GM19238 (cell line): ENCODE results near the gene NLRP4.

Experiments used
- DNase-seq: peaks from one replicate; pipeline ENCODE4 v3.0.0; 2011; ENCODE audit warnings: low spot score; ENCODE audit not compliant: insufficient read length

The NLRP4 gene, protein sequence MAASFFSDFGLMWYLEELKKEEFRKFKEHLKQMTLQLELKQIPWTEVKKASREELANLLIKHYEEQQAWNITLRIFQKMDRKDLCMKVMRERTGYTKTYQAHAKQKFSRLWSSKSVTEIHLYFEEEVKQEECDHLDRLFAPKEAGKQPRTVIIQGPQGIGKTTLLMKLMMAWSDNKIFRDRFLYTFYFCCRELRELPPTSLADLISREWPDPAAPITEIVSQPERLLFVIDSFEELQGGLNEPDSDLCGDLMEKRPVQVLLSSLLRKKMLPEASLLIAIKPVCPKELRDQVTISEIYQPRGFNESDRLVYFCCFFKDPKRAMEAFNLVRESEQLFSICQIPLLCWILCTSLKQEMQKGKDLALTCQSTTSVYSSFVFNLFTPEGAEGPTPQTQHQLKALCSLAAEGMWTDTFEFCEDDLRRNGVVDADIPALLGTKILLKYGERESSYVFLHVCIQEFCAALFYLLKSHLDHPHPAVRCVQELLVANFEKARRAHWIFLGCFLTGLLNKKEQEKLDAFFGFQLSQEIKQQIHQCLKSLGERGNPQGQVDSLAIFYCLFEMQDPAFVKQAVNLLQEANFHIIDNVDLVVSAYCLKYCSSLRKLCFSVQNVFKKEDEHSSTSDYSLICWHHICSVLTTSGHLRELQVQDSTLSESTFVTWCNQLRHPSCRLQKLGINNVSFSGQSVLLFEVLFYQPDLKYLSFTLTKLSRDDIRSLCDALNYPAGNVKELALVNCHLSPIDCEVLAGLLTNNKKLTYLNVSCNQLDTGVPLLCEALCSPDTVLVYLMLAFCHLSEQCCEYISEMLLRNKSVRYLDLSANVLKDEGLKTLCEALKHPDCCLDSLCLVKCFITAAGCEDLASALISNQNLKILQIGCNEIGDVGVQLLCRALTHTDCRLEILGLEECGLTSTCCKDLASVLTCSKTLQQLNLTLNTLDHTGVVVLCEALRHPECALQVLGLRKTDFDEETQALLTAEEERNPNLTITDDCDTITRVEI

DNA sequence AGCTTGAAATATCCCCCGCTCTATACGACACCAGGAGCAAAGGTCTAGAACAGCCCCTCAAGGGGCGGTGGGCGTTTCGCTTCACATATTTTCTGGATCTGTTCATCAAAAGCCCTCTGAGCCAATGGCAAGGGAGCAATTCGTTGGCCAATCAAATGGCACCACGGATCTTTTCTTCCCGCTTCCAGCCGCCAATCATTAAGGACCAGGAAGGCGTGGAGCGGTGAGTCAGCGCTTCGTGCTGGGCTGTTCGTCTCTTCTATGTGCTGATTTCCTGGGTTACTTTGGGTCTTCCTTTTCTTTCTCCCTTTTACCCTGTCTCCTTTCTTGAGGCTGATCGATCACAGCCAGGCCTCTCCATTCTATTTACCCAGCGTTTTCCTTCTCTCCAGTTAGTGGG lies at the start of gene NLRP4:
NLRP4 (plus strand) TSS at position 201 of the 400 bp plus-strand sequence. CDS start 15,541 bp downstream, outside the sequence.
- DNase-seq: no peak

DNA sequence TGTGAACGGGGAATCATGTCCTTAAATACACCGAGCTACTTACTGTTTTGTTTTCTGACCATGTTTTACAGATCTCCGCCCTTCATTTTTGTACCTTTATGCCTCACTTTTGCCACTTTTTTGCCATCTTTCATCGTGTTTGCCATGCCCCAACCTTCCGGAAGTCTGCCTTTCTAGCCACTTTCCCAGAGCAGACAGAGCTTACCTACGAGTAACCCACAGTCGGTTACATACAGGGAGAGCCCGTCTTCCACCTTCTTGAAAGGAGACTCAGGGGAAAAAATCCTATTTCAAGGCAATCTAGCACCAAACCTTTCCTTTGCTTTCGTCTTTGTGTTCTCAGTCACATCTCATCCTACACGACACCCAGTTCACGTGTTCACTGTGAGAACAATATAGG lies 41.3 kb upstream of the NLRP4 start:
- DNase-seq: no peak

DNA sequence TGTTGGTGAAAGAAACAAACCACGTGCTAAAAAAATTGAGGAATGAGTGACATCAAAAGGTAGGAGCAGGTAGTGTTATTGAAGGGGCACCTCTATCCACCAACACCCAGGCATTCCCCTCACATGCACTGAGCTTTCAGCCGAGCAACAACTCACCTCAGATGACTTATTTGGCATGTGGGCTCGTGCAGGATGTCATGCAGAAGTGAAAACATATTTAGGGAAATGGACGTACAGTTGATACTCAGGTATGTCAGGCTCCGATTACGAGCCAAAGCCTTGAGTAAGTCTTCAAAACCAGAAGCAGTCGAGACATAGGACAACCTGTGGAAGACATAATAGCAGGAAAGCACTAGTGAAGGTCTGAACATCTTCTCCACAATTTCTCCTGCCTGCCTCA lies 34.9 kb upstream of the NLRP4 start:
- no peak for DNase-seq

DNA sequence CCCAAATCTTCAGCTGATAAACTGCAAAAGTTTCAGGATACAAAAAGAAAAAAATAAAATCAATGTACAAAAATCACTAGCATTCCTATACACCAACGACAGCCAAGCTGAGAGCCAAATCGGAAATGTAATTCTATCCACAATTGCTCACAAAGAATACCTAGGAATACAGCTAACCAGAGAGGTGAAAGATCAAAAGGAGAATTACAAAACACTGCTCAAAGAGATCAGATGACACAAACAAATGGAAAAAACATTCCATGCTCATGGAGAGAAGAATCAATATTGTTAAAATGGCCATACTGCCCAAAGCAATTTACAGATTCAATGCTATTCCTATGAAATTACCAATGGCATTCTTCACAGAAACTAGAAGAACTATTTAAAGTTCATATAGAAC lies 34.1 kb upstream of the NLRP4 start:
- DNase-seq: no peak

DNA sequence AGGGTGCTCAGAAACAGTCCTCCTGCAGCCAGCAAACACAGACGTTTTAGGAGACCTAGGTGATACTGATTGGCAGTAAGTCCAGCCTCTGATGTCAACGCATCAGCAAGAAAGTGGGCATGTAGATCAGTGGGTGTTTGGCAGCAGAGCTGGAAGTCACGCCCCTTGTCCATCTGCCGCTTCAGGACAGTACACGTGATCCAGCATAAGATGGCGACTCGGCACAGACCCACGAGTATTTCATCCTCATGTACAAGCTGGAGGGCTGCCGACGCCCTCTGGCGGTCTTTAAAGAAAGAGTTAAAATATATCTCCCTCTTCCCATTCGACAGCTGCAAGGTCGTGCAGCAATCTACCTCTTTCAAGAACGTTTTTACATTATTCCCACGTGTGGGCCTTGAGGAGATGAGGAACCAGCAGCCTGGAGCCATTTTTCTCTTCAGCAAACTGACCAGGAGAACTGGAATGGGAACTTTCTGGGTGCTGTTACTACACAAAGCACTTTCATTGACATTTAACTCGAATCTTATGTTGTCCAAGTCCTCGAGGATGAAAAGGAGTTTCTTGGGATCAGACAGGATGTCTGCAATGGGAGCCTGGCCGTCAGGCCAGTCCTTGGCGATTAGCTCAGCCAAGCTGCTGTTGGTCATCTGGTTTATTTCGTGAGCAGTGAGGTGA lies 26.8 kb upstream of the NLRP4 start:
- peak; percentile 7 for DNase-seq

DNA sequence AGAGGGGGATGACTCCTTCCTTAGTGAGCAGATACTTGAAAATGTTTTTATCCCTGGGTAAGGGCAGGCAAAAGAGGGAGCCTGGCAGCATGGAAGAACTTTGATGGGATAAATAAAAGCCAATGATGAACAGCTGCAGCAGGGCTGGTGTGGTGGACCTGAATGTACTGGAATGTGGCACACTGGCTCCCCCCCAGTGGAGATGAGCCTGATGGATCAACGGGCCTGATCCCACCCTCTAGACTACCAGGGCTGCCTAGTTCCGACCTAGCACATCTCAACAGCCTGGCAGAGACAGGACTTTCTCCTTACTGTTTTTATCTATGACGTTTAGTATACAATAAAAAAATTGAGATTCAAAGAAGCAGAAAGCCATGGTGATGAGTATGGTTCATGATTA lies 25.0 kb upstream of the NLRP4 start:
- no peak for DNase-seq

DNA sequence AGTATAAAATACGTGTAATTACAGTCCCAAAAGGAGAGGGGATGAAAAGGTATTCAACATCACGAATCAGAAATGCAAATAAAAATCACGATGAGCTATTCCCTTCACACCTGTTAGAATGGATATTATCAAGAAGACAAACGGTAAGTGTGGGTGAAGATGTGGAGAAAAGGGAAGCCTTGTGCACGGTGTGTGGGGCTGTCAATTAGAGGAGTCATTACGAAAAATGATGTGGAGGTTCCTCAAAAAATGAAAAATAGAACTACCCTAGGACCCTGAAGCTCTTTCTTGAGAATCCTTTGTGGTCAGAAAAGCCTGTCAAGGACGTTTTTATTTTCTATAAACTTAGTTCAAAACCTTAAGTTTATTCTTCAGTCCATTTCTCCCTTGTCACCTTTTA lies 23.9 kb upstream of the NLRP4 start:
- DNase-seq: no peak

DNA sequence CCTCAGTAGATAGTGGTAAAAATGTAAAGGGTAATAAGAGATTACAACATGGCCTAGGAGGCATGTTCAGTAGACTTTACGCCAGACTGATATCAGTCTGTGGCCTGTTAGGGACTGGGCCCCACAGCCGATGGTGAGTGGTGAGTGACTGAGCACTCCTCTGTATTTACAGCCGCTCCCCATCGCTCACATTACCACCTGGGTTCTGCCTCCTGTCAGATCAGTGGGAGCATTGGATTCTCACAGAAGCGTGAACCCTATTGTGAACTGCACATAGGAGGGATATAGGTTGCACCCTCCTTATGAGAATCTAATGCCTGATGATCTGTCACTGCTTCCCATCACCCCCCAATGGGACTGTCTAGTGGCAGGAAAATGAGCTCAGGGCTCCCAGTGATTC lies 22.4 kb upstream of the NLRP4 start:
- DNase-seq: no peak

DNA sequence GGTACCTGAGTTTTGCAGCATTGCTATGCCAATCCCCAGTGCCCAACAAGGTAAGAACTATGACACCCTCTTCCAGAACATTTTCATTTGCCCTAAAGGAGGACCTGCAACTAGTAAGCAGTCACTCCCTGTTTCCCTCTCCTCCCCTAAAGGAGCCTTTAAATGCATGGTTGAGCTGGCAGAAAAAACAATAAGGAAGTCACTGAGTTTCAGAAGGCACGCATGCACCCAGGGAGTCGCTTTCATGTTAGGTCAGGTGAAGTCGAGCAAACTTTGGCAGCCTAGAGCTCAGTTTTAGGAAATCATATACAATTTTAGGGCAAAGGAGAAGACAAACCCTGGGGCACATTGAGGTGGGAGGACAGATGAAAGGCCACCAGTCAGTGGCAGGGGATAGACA lies 16.3 kb upstream of the NLRP4 start:
- DNase-seq: no peak

DNA sequence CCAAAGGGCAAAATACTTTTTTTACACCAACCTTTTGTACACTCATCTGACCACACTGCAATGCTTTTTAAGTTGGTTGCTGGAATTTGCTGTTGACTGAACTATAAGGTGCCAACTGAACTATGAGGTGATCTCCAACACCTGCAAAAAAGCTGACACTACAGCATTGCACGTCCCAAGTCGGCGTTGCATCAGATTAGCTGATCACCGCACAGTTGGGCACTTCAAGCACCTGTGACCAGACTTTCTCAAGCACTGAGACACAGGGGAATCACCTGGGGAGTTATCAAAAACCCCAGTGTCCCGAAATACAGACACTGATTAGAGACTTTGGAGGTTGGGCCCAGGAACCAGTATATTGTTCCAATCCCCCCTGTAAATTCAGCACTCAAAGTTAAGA lies 5.7 kb upstream of the NLRP4 start:
- DNase-seq: no peak

DNA sequence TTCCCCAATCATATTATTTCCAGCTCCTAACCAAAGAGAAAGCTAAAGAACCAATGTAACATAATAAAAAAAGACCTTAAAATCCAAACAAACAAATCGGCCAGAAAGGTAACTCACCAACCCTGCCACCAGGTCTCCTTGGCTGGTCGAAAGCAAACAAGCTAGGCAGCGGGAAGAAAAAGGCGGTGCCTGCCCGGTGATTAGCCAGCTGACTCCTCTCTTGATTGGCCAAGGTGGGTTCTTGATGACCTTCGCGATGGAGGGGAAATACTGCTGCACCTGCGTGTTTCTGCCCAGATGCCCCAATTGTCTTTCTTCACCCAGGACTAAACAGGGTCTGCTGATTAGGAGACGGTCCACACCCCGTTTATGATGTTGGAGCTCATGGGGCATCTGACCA lies 4.5 kb upstream of the NLRP4 start, which contains the start of gene NLRP11:
NLRP11 (minus strand) TSS at position 154 of the 400 bp plus-strand sequence. CDS start 13,825 bp downstream, outside the sequence.
- DNase-seq: no peak

DNA sequence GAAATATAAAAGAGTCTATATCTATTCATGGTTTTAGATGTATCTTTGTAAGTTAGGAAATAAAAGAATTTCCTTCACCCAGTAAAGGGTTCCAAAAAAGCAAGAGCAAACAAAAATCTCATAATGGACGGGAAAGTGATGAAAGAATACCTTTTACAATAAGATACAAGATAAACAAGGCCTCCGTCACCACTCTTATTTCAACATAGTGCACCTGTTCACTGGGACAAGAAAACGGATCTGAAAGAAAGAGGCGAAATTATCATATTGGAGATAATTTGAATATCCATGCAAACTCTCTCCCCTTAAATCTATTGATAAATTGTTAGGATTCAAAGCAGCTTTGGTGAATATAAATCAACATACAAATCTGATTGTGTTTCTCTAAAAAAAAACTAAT lies 3.7 kb upstream of the NLRP4 start:
- DNase-seq: no peak

DNA sequence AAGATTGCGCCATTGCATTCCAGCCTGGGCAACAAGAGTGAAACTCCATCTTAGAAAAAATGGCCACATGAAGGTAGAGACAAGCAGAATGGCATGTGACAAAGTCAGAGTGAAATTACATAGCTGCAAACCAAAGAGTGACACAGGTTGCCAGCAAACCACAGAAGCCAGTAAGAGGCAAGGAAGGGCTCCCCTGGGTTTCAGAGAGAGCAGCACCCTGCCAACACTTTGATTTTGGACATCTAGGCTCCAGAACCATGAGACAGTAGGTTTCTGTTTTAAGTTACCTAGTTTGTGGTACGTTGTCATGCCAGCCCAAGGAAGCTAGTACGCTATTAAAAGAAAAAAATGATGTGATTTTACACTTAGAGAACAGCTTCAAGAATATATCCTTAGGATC lies 1.9 kb downstream of the NLRP4 start:
- no peak for DNase-seq

DNA sequence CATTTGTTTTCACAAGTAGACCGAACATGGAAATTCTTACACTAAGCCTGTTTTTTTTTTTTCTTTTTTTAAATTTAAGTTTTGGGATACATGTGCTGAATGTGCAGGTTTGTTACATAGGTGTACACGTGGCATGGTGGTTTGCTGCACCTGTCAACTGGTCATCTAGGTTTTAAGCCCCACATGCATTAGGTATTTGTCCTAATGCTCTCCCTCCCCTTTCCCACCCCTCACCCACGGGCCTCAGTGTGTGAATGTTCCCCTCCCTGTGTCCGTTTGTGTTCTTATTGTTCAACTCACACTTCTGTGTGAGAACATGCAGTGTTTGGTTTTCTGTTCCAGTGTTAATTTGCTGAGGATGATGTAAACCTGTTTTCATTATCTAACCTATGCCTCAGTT lies 2.6 kb downstream of the NLRP4 start:
- DNase-seq: no peak

DNA sequence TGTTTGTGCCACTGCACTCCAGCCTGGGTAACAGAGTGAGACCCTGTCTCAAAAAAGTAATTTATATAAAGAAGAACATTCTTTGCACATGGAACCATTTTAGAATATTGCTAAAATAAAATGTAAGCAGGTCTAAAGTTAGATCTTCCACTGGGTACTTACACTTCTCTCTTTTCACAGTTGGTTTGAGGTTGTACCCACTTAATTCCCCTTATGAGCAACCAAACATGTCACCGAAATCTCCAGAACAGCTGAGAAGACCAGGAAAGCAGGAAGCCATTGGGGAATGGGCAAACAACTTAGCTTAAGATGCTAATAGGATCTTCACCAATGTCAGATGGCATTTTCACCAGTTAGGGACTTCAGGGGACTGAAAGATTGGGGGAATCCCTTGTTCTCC lies 18.8 kb downstream of the NLRP4 start:
- DNase-seq: no peak

DNA sequence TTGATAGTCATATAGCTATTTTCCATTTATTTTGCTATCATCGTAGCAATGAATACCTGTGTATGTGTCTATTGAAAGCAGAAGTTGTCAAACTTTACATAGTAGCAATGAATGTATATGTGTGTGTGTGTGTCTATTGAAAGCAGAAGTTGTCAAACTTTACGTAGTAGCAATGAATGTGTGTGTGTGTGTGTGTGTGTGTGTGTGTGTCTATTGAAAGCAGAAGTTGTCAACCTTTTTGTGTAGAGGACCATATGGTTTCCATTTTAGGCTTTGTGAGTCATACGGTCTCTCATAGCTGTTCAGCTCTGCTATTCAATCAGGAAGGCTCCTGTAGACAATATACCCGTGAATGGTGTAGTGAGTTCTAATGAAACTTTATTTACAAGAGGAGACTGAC lies 20.8 kb downstream of the NLRP4 start:
- no peak for DNase-seq

DNA sequence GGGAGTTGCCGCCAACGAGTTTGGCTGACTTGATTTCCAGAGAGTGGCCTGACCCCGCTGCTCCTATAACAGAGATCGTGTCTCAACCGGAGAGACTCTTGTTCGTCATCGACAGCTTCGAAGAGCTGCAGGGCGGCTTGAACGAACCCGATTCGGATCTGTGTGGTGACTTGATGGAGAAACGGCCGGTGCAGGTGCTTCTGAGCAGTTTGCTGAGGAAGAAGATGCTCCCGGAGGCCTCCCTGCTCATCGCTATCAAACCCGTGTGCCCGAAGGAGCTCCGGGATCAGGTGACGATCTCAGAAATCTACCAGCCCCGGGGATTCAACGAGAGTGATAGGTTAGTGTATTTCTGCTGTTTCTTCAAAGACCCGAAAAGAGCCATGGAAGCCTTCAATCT lies 21.6 kb downstream of the NLRP4 start:
- DNase-seq: no peak

DNA sequence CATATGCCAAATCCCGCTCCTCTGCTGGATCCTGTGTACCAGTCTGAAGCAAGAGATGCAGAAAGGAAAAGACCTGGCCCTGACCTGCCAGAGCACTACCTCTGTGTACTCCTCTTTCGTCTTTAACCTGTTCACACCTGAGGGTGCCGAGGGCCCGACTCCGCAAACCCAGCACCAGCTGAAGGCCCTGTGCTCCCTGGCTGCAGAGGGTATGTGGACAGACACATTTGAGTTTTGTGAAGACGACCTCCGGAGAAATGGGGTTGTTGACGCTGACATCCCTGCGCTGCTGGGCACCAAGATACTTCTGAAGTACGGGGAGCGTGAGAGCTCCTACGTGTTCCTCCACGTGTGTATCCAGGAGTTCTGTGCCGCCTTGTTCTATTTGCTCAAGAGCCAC lies 22.1 kb downstream of the NLRP4 start:
- DNase-seq: no peak

DNA sequence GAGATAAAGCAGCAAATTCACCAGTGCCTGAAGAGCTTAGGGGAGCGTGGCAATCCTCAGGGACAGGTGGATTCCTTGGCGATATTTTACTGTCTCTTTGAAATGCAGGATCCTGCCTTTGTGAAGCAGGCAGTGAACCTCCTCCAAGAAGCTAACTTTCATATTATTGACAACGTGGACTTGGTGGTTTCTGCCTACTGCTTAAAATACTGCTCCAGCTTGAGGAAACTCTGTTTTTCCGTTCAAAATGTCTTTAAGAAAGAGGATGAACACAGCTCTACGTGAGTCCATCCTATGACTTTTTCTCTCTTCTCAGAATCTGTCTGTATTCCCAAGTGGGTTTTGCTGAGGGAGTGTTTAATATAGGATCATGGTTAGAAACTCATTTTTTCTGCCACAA lies 22.6 kb downstream of the NLRP4 start:
- DNase-seq: no peak

DNA sequence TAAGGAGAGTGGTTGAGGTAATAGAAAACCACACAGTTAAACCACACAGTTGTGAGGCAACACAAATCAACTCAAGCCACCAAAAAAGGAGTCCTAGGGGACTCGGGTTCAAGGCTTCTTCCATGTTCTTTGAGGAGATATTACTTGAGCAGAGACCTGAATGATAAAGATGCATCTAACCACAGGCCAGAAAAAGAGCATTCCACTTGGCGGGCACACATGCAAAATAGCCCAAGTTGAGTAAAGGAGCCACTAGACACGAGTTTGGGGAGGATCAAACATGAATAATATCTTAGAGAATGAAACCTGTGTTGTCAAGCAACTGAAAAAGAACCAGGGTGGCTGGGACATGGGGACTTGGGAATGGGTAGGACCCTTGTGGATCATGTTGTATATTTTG lies 30.2 kb downstream of the NLRP4 start:
- no peak for DNase-seq

DNA sequence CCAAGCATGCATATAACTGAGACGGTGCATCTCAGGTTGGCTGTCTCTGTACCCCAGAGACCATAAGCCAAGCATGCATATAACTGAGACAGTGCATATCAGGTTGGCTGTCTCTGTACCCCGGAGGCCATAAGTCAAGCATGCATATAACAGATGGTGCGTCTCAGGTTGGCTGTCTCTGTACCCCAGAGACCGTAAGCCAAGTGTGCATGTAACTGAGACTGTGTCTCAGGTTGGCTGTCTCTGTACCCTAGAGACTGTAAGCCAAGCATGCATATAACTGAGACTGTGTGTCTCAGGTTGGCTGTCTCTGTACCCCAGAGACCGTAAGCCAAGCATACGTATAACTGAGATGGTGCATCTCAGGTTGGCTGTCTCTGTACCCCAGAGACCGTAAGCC lies 30.8 kb downstream of the NLRP4 start:
- no peak for DNase-seq

DNA sequence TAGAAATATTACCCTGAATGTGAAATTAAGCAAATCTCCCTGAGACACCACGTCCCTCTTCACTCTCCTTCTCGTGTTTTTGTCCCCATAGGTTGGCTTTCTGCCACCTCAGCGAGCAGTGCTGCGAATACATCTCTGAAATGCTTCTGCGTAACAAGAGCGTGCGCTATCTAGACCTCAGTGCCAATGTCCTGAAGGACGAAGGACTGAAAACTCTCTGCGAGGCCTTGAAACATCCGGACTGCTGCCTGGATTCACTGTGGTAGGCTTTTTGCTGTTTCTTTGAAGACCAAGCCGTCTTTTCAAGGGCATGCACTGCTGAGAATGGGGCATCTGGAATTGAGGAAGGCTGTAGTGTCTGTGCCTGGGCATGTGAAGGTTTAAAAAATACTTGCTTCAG lies 34.4 kb downstream of the NLRP4 start:
- DNase-seq: no peak
